SK-N-SH treated with all-trans-retinoic acid at 6 μM for 48 hours (cell line): Measurements from ENCODE around the gene AMMECR1L.

Experiments
- RARB ChIP-seq: fragments of 250-450 bp; sonication (Bioruptor Pico); IDR thresholded peaks from 2 replicates; pipeline ENCODE4 v1.8.0; 2021; ENCODE audit warnings: mild to moderate bottlenecking, moderate library complexity
- SNAI2 ChIP-seq: fragments of 250-450 bp; sonication (Bioruptor Pico); IDR thresholded peaks from 2 replicates; pipeline ENCODE4 v1.5.0; 2020; ENCODE audit warnings: mild to moderate bottlenecking, moderate library complexity
- TF ChIP-seq, protein P1 (sequence below): fragments of 250-450 bp; sonication (Bioruptor Pico); IDR thresholded peaks from 2 replicates; pipeline ENCODE4 v1.5.1; 2020; ENCODE audit warnings: low read depth, mild to moderate bottlenecking, moderate library complexity

DNA sequence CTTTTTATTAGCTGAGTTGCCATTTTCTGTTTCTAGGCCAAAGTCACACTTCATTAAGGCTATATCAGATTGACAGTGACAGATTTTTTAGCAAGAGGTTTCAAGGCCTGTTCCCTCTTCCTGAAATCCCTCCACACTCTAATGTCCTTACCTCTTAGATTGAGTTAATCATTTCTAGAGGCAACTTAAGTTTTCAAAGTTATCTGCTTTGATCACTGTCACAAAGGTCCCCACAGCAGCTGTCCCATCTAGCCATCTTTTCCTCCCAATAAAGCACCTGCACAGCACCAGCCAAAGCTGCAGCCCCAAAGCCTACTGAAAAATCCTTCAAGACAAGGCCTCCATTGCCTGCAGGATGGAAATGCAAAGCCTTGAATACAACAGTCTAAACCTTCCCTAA is 13.4 kb downstream of the AMMECR1L start:
- TF ChIP-seq, protein P1, sequence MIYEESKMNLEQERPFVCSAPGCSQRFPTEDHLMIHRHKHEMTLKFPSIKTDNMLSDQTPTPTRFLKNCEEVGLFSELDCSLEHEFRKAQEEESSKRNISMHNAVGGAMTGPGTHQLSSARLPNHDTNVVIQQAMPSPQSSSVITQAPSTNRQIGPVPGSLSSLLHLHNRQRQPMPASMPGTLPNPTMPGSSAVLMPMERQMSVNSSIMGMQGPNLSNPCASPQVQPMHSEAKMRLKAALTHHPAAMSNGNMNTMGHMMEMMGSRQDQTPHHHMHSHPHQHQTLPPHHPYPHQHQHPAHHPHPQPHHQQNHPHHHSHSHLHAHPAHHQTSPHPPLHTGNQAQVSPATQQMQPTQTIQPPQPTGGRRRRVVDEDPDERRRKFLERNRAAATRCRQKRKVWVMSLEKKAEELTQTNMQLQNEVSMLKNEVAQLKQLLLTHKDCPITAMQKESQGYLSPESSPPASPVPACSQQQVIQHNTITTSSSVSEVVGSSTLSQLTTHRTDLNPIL, result no peak
- TF ChIP-seq SNAI2 (CRISPR knock-in tag) (no peak), RARB (CRISPR knock-in tag) (no peak)
